MG63 (cell line): ENCODE results near the gene ASIC4. TPM values are rescaled to one million over a fixed set of nuclear protein-coding genes. Genes with fewer than 3 reads are reported as not detected.

Experiments used
- DNase-seq: peaks from one replicate; pipeline ENCODE4 v3.0.0-alpha.2; 2020
- H3K27me3 ChIP-seq: fragments of 250-450 bp; sonication (Bioruptor Pico); 2 replicates; pipeline ENCODE4 v1.5.1; 2020; ENCODE audit warnings: mild to moderate bottlenecking, moderate library complexity
- H3K36me3 ChIP-seq: fragments of 250-450 bp; sonication (Bioruptor Pico); 2 replicates; pipeline ENCODE4 v1.5.1; 2020; ENCODE audit warnings: mild to moderate bottlenecking, moderate library complexity
- H3K4me3 ChIP-seq: fragments of 250-450 bp; sonication (Bioruptor Pico); 2 replicates; pipeline ENCODE4 v1.5.1; 2020; ENCODE audit warnings: mild to moderate bottlenecking, moderate library complexity
- H3K9me3 ChIP-seq: fragments of 250-450 bp; sonication (Bioruptor Pico); 2 replicates; pipeline ENCODE4 v1.5.1; 2020; ENCODE audit warnings: mild to moderate bottlenecking, moderate library complexity
- total RNA-seq: library from RNA; depleted of rRNA; stranded (reverse); fragments of >200 nt; shearing (Covaris generic); gene quantifications from 2 replicates; pipeline ENCODE4 v1.2.3, GENCODE V29; 2014; ENCODE audit warnings: low replicate concordance

ASIC4 gene
- total RNA-seq, 1 experiment from 2014 or later: not detected

DNA sequence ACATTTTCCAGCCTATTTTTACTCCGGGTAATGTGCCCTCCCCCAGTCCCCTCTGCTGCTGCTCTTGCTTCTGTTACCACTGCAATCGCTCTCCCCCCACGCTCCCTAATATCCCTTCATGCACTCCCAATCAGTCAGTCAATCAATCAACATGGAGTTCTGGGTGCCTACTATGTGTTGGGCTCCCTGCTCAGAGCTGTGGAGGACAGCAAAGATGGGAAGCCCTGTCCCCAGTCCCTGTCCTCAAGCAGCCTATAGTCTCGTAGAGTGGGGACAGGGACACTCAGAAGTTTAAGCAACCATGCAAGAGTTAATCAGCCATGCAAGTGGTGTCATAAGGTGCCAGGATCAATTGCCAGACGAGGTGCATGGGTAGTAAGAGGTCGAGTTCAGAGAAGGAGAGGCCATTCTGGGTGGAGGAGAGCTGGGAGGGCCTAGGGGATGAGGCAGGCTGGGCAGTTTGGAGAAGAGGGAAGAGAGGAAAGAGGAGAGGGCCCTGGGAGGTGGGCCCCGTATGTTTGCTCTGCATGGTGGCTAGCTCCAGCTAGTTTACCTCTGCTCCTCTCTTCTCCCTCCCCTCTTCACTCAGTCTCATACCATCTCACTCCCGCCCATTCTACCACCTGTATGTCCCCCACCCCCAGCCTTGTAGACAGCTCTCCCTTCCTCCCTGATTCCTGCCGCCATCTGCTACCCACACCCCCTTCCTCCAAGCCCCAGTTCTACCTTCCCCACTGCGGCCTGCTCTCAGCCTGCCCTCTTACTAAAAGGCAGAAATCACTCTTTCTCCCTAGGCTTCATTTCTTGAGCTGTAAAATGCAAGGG is 3.9 kb downstream of the ASIC4 start:
- no peak for DNase-seq
- Histone ChIP-seq H3K4me3 (no peak overlapping the region), H3K9me3 (no peaks in the 10 kb centered on the region), H3K27me3 (peaks cover 13% of the 10 kb centered on the region; the same call in 1 of the 2 replicates), H3K36me3 (no peaks in the 10 kb centered on the region)

- H3K36me3 ChIP-seq: no peaks in the 10 kb centered on the region
- H3K9me3 ChIP-seq: no peaks in the 10 kb centered on the region
- no peak overlapping the region for H3K4me3 ChIP-seq
- peaks cover 1% of the 10 kb centered on the region; the same call in 1 of the 2 replicates for H3K27me3 ChIP-seq
- no peak for DNase-seq
Measured at GRCh38 chr2:219519526-219519916, 5.2 kb downstream of the ASIC4 start.

- Histone ChIP-seq H3K4me3 (no peak overlapping the region), H3K9me3 (no peaks in the 10 kb centered on the region), H3K27me3 (no peaks in the 10 kb centered on the region; the same call in 1 of the 2 replicates), H3K36me3 (no peaks in the 10 kb centered on the region)
- no peak for DNase-seq
Measured at GRCh38 chr2:219520079-219520478, 5.8 kb downstream of the ASIC4 start.

GRCh38 chr2:219521066-219521880 is 7.0 kb downstream of the ASIC4 start:
- Histone ChIP-seq H3K9me3 (no peaks in the 10 kb centered on the region), H3K36me3 (no peaks in the 10 kb centered on the region), H3K27me3 (no peaks in the 10 kb centered on the region; the same call in 1 of the 2 replicates), H3K4me3 (no peak overlapping the region)
- DNase-seq: peak; percentile 54

DNA sequence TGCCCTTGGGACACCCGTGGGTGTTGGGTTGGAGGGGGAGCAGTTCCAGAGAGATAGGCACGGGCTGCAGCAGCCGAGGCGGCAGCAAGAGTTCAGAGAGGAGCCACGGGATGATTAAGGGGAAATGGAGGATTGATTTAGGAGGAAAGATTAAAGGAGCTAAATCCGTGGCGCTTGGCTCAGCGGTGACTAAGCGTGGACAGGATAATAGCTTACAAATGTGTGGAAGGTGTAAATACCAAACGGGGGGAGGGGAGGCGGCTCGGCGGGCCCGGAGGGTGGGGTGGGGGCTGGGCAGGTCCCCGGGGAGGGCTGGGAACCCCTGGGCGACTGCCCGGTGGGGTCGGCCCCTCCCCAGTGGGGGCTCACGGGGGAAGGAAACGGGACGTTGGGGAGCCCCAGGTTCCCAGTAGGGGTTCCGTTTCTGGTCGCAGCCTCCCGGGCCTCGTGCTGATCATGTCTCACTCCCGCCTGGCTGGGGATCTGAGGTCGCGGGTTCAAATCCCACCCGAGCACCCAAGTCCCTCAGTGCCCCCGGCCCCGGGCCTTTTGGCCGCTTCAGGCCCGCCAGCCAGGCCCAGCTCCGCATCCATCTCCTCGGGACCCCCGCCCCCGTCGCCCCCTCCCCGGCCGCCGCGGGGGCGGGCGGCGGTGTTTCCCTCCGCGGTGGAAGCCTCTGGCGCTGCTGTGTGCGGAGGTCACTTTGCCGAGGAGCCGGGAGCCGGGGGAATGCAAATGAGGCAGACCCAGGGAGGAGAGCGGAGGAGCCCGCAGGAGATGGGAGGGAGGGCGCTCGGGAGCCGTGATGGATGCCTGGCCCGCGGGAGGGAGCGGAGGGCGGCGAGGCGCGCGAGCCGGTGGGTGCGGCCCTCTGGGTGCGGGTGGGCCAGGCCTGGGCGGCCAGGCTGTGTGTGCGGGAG is 8.1 kb downstream of the ASIC4 start:
- no peaks in the 10 kb centered on the region for H3K9me3 ChIP-seq
- no peaks in the 10 kb centered on the region for H3K36me3 ChIP-seq
- DNase-seq: peak; percentile 63
- H3K4me3 ChIP-seq: no peak overlapping the region
- no peaks in the 10 kb centered on the region; the same call in 1 of the 2 replicates for H3K27me3 ChIP-seq

DNA sequence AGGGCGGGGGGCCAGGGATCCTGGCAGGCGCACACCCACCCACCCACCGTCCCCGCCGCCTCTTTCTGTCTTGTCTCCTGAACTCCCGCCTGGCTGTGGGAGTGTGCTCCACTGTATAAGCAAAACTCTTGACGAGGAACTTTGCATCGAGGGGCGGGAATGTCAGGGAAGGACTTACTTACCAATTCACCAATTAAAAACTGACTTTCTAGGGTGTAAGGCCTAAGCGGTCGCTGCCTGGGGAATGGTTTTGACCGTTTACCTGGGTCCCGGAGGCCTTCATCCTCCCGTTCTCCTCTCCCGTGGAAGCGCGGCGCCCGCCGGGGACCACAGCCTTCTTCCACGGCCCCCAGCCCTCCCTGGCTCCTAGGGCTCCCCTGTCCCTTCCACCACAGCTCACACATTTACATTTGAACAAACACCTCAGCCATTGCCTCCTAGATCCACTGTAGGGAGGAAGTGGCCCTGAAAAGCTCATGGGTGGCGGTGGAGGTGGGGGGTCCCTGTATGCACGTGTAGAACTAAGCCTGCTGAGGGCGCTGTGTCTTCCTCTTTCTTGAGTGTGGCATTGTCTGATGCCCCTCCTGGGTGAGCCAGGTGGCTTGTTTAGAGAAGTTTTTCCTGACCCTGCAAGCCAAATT is 8.9 kb downstream of the ASIC4 start:
- H3K27me3 ChIP-seq: no peaks in the 10 kb centered on the region; the same call in 1 of the 2 replicates
- no peaks in the 10 kb centered on the region for H3K36me3 ChIP-seq
- no peaks in the 10 kb centered on the region for H3K9me3 ChIP-seq
- no peak overlapping the region for H3K4me3 ChIP-seq
- no peak for DNase-seq

GRCh38 chr2:219524817-219525216 is 10.5 kb downstream of the ASIC4 start:
- DNase-seq: no peak
- Histone ChIP-seq H3K27me3 (peaks cover 7% of the 10 kb centered on the region), H3K9me3 (no peaks in the 10 kb centered on the region), H3K36me3 (no peaks in the 10 kb centered on the region), H3K4me3 (no peak overlapping the region)

- H3K36me3 ChIP-seq: no peaks in the 10 kb centered on the region
- H3K27me3 ChIP-seq: peaks cover 12% of the 10 kb centered on the region
- H3K9me3 ChIP-seq: no peaks in the 10 kb centered on the region
- no peak overlapping the region for H3K4me3 ChIP-seq
- no peak for DNase-seq
Measured at GRCh38 chr2:219525533-219526232, 11.4 kb downstream of the ASIC4 start.

- Histone ChIP-seq H3K4me3 (no peak overlapping the region), H3K27me3 (peaks cover 12% of the 10 kb centered on the region), H3K9me3 (no peaks in the 10 kb centered on the region), H3K36me3 (no peaks in the 10 kb centered on the region)
- no peak for DNase-seq
Measured at GRCh38 chr2:219526320-219527075, 12.2 kb downstream of the ASIC4 start.

DNA sequence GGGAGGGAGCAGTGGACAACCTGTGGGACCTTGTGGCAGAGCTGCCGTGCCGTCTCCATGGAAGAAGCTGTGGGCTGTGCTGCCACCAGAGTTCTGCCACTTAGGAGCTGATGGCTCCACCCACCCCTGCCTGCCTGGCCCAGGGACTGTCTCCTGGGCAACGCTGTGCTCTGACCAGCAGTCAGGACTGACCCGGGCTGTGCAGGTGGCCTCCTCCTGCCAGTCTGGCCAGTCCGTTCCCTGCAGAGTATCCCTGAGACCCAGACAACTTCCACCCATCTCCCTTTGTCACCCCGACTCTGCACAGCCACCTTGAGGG is 12.8 kb downstream of the ASIC4 start:
- Histone ChIP-seq H3K36me3 (no peaks in the 10 kb centered on the region), H3K9me3 (no peaks in the 10 kb centered on the region), H3K4me3 (no peak overlapping the region), H3K27me3 (peaks cover 12% of the 10 kb centered on the region)
- no peak for DNase-seq

DNA sequence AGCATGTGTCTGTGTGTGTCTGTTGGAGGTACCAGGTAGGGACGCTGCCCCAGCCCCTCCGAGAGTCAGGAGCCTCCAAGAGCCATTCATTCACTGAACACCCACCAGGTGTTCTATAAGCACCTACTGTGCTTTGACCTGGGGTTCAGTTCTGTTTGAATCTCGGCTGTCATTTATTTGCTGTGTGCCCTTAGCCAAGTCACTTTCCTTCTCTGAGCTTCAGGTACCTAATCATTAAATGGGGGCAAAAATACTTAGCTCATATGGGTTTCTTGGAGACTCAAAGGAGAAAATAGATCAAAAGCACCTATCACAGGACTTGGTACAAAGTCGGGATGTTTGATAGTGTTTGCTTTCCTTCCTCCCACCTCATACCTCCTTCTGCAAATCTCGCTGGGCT is 13.2 kb downstream of the ASIC4 start:
- no peaks in the 10 kb centered on the region for H3K9me3 ChIP-seq
- no peak overlapping the region for H3K4me3 ChIP-seq
- DNase-seq: no peak
- H3K36me3 ChIP-seq: no peaks in the 10 kb centered on the region
- peaks cover 12% of the 10 kb centered on the region for H3K27me3 ChIP-seq

GRCh38 chr2:219530048-219530963 is 16.0 kb downstream of the ASIC4 start:
- peaks cover 12% of the 10 kb centered on the region for H3K27me3 ChIP-seq

GRCh38 chr2:219531639-219532377 is 17.5 kb downstream of the ASIC4 start:
- no peaks in the 10 kb centered on the region for H3K36me3 ChIP-seq
- peaks cover 12% of the 10 kb centered on the region for H3K27me3 ChIP-seq
- no peak overlapping the region for H3K4me3 ChIP-seq
- DNase-seq: no peak
- H3K9me3 ChIP-seq: no peaks in the 10 kb centered on the region

More at GRCh38 chr2:219530048-219530963, 16.0 kb downstream of the ASIC4 start:
- no peaks in the 10 kb centered on the region for H3K36me3 ChIP-seq
- peak; percentile 77 for DNase-seq
- no peak overlapping the region for H3K4me3 ChIP-seq
- no peaks in the 10 kb centered on the region for H3K9me3 ChIP-seq

DNA sequence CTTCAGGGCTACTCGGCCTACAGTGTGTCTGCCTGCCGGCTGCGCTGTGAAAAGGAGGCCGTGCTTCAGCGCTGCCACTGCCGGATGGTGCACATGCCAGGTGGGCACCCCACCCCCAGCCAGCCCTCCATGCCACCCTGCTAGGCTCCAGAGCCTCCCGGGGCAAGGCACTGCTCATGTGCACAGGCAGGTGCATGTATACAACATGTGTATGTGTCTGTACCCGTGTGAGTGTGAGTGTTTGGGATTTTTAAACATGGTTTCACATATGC is 18.0 kb downstream of the ASIC4 start:
- Histone ChIP-seq H3K27me3 (peaks cover 12% of the 10 kb centered on the region), H3K9me3 (no peaks in the 10 kb centered on the region), H3K4me3 (no peak overlapping the region)

More for the DNA sequence above, 18.0 kb downstream of the ASIC4 start:
- no peaks in the 10 kb centered on the region for H3K36me3 ChIP-seq
- no peak for DNase-seq
